ENCODE measurements around the gene METTL6. TPM values are rescaled to one million over a fixed set of nuclear protein-coding genes. Genes with fewer than 3 reads are reported as not detected.
"Not testable (repeated sequence)": the region's sequence is repeated elsewhere in the genome, so short reads cannot be mapped to it uniquely, and the experiment has no call there.

Gene METTL6
- total RNA-seq, 1 experiment from 2014 or later: 26.7 TPM

DNA sequence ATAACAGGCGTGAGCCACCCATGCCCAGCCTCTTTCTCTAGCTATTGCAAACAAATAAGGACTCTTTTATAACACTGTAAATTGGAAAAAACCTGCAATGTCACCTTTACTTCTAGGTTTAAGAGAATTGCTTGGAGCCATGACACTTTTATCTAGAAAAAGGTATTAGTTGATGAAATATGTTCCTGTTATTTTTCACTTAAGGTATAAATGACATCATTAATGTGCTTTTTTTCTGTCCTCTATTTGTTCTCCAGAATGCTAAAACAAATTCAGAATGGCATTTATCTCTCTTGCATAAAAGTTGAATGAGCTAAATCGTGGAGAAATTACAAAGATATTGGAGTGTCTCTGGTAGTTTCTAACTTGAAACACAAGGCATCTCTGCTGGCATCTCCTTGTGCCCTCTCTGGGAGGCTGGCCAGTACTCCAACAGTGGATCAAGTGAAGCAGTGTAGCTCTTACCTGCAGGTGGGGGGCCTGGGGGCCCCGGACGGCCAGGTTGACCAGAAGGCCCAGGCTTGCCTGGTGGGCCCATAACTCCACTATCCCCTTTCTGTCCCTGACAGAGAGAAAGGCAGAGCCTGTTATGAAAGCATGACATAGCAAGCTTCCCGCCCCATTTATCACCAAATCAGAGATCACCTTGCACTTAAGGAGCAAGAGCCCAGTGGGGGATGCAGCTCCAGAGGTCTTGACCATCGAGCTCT, 38.7 kb upstream of the METTL6 start:
- TF ChIP-seq, protein P1, sequence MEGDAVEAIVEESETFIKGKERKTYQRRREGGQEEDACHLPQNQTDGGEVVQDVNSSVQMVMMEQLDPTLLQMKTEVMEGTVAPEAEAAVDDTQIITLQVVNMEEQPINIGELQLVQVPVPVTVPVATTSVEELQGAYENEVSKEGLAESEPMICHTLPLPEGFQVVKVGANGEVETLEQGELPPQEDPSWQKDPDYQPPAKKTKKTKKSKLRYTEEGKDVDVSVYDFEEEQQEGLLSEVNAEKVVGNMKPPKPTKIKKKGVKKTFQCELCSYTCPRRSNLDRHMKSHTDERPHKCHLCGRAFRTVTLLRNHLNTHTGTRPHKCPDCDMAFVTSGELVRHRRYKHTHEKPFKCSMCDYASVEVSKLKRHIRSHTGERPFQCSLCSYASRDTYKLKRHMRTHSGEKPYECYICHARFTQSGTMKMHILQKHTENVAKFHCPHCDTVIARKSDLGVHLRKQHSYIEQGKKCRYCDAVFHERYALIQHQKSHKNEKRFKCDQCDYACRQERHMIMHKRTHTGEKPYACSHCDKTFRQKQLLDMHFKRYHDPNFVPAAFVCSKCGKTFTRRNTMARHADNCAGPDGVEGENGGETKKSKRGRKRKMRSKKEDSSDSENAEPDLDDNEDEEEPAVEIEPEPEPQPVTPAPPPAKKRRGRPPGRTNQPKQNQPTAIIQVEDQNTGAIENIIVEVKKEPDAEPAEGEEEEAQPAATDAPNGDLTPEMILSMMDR (IDR thresholded peaks at IDR 0.05; ENCODE audit: unreplicated experiment): no peak
- no peak for DNase-seq (ENCODE audit: unreplicated experiment)
- H3K36me3 Mint-ChIP-seq (ENCODE audit: insufficient read depth, unreplicated experiment): no peaks in the 10 kb centered on the region
- no TSS peak for BruUV-seq (replicated peaks)
- intact Hi-C loops (cut with micrococcal nuclease): no loop called here
- H3K4me3 Mint-ChIP-seq (ENCODE audit: unreplicated experiment): no peak overlapping the region
- H3K9me3 Mint-ChIP-seq (ENCODE audit: unreplicated experiment): no peaks in the 10 kb centered on the region
- CTCF ChIA-PET: interaction anchor here (1.3 kb wide), 1 partner anchor 10 kb away, joined by 3 read pairs; no protein-coding TSS in a partner anchor
- no peaks in the 10 kb centered on the region for H3K4me1 Mint-ChIP-seq (ENCODE audit: insufficient read depth, unreplicated experiment)
- no peaks in the 10 kb centered on the region for H3K27me3 Mint-ChIP-seq (ENCODE audit: insufficient read depth, unreplicated experiment)
- POLR2A ChIA-PET: interaction anchor here (0.8 kb wide), 1 partner anchor 10 kb away, joined by 5 read pairs; no protein-coding TSS in a partner anchor
- H3K27ac Mint-ChIP-seq (ENCODE audit: low read depth, unreplicated experiment): no peak overlapping the region

DNA sequence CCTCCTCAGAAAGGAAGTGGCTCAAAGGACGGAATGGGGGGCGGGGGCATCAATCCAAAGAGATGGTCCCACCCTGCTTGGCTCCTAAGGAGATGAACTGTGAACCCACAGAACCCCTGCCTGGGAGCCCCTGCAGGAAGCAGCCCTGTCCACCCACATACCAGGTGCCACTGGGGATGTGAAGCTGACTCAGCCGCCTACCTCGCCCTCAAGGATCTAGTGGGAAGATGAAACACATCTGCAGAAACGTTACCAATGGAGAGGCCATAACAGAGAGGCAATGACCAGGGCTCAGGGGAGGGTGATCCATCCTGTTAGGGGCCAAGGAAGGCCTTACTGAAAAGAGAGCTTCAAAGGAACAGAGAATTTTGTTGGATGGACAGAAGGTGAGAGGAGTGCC, 35.1 kb upstream of the METTL6 start:
- Mint-ChIP-seq H3K4me3 (ENCODE audit: unreplicated experiment) (no peak overlapping the region), H3K36me3 (ENCODE audit: insufficient read depth, unreplicated experiment) (no peaks in the 10 kb centered on the region), H3K4me1 (ENCODE audit: insufficient read depth, unreplicated experiment) (no peaks in the 10 kb centered on the region), H3K27me3 (ENCODE audit: insufficient read depth, unreplicated experiment) (no peaks in the 10 kb centered on the region), H3K27ac (ENCODE audit: low read depth, unreplicated experiment) (no peak overlapping the region), H3K9me3 (ENCODE audit: unreplicated experiment) (no peaks in the 10 kb centered on the region)
- POLR2A ChIA-PET: no interaction called here
- intact Hi-C loops (cut with micrococcal nuclease): no loop called here
- TF ChIP-seq, protein P1 (IDR thresholded peaks at IDR 0.05; ENCODE audit: unreplicated experiment): no peak
- no peak for DNase-seq (ENCODE audit: unreplicated experiment)
- no TSS peak for BruUV-seq (replicated peaks)
- CTCF ChIA-PET: interaction anchor here (0.7 kb wide), 1 partner anchor 12 kb away, joined by 3 read pairs; no protein-coding TSS in a partner anchor

DNA sequence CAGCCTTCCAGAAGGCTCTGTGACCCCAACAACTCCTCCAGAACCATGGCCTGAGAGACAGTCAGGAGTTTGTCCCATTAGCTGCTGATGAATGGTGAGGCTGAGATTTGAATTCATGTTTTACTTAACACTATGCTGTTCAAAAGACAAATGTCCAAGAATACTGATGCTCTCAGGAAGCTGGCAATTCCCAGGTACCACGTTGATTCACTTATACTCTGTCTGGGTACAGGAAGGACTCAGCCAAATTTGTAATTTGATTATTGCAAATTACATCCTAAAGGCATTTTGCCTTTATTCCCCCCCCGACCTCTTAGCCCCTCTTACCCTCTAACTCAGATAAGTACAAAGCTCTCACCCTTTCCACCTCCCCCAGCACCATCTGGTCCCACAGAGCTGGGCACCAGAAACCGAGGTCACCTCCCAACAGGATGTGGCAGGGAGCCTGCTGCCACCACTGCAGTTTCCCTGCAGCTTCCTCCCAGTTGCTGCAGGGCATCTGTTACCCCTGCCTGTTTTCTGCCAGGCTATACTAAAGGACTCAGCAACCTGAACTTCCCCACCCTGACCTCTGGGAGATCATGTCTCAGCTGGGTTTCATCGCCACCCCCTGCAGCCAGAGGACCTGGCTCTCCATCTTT, 33.7 kb upstream of the METTL6 start:
- TF ChIP-seq, protein P1 (IDR thresholded peaks at IDR 0.05; ENCODE audit: unreplicated experiment): no peak
- no peak for DNase-seq (ENCODE audit: unreplicated experiment)
- H3K27me3 Mint-ChIP-seq (ENCODE audit: insufficient read depth, unreplicated experiment): no peaks in the 10 kb centered on the region
- H3K4me1 Mint-ChIP-seq (ENCODE audit: insufficient read depth, unreplicated experiment): no peaks in the 10 kb centered on the region
- intact Hi-C loops (cut with micrococcal nuclease): no loop called here
- H3K36me3 Mint-ChIP-seq (ENCODE audit: insufficient read depth, unreplicated experiment): no peaks in the 10 kb centered on the region
- no peak overlapping the region for H3K27ac Mint-ChIP-seq (ENCODE audit: low read depth, unreplicated experiment)
- no peaks in the 10 kb centered on the region for H3K9me3 Mint-ChIP-seq (ENCODE audit: unreplicated experiment)
- POLR2A ChIA-PET: no interaction called here
- CTCF ChIA-PET: interaction anchor here (0.6 kb wide), 1 partner anchor 351 kb away, joined by 5 read pairs; no protein-coding TSS in a partner anchor
- no TSS peak for BruUV-seq (replicated peaks)
- H3K4me3 Mint-ChIP-seq (ENCODE audit: unreplicated experiment): no peak overlapping the region

DNA sequence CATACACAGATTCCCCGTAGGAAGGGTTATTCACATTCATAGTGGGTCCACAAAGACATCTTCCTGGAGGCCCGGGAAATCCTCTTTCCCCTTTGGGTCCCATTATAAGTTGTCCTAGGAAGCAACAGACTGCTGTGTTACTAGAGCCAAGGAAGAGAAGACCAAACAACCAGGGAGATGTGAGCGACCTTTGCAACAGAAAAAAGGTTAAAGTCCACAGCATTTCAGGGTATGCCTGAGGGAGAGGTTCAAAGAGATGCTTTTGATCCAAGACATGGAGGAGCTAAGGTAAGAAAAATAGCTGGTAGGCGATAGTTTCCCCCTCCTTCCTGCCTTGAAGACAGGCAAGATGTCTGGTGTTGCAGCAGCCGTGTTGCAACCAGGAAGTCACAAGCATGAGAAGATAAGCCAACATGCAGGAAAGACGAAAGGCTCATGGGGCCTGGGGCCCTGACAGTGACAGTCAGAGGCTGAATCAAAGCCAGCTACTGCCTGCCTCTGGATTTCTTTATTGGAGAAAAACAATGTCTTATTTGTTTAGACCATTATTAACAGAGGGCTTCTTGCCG, 31.0 kb upstream of the METTL6 start:
- Mint-ChIP-seq H3K27ac (ENCODE audit: low read depth, unreplicated experiment) (no peak overlapping the region), H3K4me3 (ENCODE audit: unreplicated experiment) (no peak overlapping the region), H3K36me3 (ENCODE audit: insufficient read depth, unreplicated experiment) (no peaks in the 10 kb centered on the region), H3K4me1 (ENCODE audit: insufficient read depth, unreplicated experiment) (no peaks in the 10 kb centered on the region), H3K9me3 (ENCODE audit: unreplicated experiment) (no peaks in the 10 kb centered on the region), H3K27me3 (ENCODE audit: insufficient read depth, unreplicated experiment) (no peaks in the 10 kb centered on the region)
- no TSS peak for BruUV-seq (replicated peaks)
- TF ChIP-seq, protein P1 (IDR thresholded peaks at IDR 0.05; ENCODE audit: unreplicated experiment): no peak
- intact Hi-C loops (cut with micrococcal nuclease): no loop called here
- ChIA-PET POLR2A (no interaction called here), CTCF (no interaction called here)
- no peak for DNase-seq (ENCODE audit: unreplicated experiment)

DNA sequence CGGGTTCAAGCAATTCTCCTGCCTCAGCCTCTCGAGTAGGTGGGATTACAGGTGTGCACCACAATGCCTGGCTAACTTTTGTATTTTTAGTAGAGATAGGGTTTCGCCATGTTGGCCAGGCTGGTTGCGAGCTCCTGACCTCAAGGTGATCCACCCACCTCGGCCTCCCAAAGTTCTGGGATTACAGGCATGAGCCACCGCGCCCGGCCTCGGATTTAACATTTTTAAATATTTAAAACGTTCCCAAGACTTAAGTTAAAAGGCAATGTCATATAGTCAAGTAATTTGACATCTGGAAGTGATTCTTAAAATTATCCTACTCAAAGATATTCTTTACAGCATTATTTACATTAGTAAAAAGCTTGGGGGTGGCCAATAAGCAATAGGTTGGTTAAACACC, 29.6 kb upstream of the METTL6 start:
- H3K4me1 Mint-ChIP-seq (ENCODE audit: insufficient read depth, unreplicated experiment); intact Hi-C loops (cut with micrococcal nuclease); BruUV-seq (replicated peaks); H3K27ac Mint-ChIP-seq (ENCODE audit: low read depth, unreplicated experiment); DNase-seq (ENCODE audit: unreplicated experiment); H3K27me3 Mint-ChIP-seq (ENCODE audit: insufficient read depth, unreplicated experiment); H3K9me3 Mint-ChIP-seq (ENCODE audit: unreplicated experiment); H3K4me3 Mint-ChIP-seq (ENCODE audit: unreplicated experiment); H3K36me3 Mint-ChIP-seq (ENCODE audit: insufficient read depth, unreplicated experiment): not testable (repeated sequence)
- ChIA-PET CTCF (interaction anchor here (1.5 kb wide), 1 partner anchor 9 kb away, joined by 3 read pairs; no protein-coding TSS in a partner anchor), POLR2A (interaction anchor here (1.0 kb wide), 1 partner anchor 10 kb away, joined by 5 read pairs; no protein-coding TSS in a partner anchor)

Measured in MCF 10A (cell line).